ENCODE results near the gene ADAMTSL5. TPM values are rescaled to one million over a fixed set of nuclear protein-coding genes. Genes with fewer than 3 reads are reported as not detected.

Gene ADAMTSL5
- total RNA-seq, 1 experiment from 2014 or later, result 23.9 TPM

GRCh38 chr19:1465191-1466016 lies 47.4 kb downstream of the ADAMTSL5 start:
- Histone ChIP-seq H3K27me3 (replicated peaks; ENCODE audit: control insufficient read depth, insufficient read depth, low read length) (no peaks in the 10 kb centered on the region), H3K4me1 (no peaks in the 10 kb centered on the region), H3K9me3 (no peaks in the 10 kb centered on the region), H3K4me3 (ENCODE audit: low read depth, low read length) (no peak overlapping the region), H3K36me3 (ENCODE audit: control insufficient read depth, insufficient read depth, low read length) (no peaks in the 10 kb centered on the region; the same call in 1 of the 2 replicates)
- POLR2A ChIA-PET, result no interaction called here
- no peak for DNase-seq
- no peak overlapping the region for H3K4me3 Mint-ChIP-seq (ENCODE audit: unreplicated experiment)
- no TSS peak for BruUV-seq (replicated peaks)
- H3K27ac Mint-ChIP-seq (ENCODE audit: unreplicated experiment), result no peak overlapping the region
- CTCF ChIA-PET, result no interaction called here
- no peaks in the 10 kb centered on the region for H3K27me3 Mint-ChIP-seq (ENCODE audit: insufficient read depth, unreplicated experiment)
- H3K9me3 Mint-ChIP-seq (ENCODE audit: unreplicated experiment), result no peaks in the 10 kb centered on the region
- no peak for TF ChIP-seq CTCF (IDR thresholded peaks at IDR 0.05; ENCODE audit: insufficient read depth in 1 of 2, low read depth in 1 of 2, low read length in 1 of 2, severe bottlenecking in 1 of 2, unreplicated experiment in 1 of 2)
- intact Hi-C loops (cut with micrococcal nuclease; ENCODE audit: unreplicated experiment), result no loop called here
- peaks cover 7% of the 10 kb centered on the region for H3K36me3 Mint-ChIP-seq (ENCODE audit: insufficient read depth, unreplicated experiment)
- no peaks in the 10 kb centered on the region for H3K4me1 Mint-ChIP-seq (ENCODE audit: low read depth, unreplicated experiment)

GRCh38 chr19:1461862-1462261 lies 51.0 kb downstream of the ADAMTSL5 start:
- BruUV-seq (replicated peaks), result no TSS peak
- Histone ChIP-seq H3K4me1 (no peaks in the 10 kb centered on the region), H3K9me3 (no peaks in the 10 kb centered on the region), H3K4me3 (ENCODE audit: low read depth, low read length) (no peak overlapping the region), H3K36me3 (ENCODE audit: control insufficient read depth, insufficient read depth, low read length) (no peaks in the 10 kb centered on the region; the same call in 1 of the 2 replicates), H3K27me3 (replicated peaks; ENCODE audit: control insufficient read depth, insufficient read depth, low read length) (no peaks in the 10 kb centered on the region)
- ChIA-PET CTCF (no interaction called here), POLR2A (no interaction called here)
- peaks cover 8% of the 10 kb centered on the region for H3K36me3 Mint-ChIP-seq (ENCODE audit: insufficient read depth, unreplicated experiment)
- TF ChIP-seq CTCF (IDR thresholded peaks at IDR 0.05; ENCODE audit: insufficient read depth in 1 of 2, low read depth in 1 of 2, low read length in 1 of 2, severe bottlenecking in 1 of 2, unreplicated experiment in 1 of 2), result no peak
- H3K4me1 Mint-ChIP-seq (ENCODE audit: low read depth, unreplicated experiment), result no peaks in the 10 kb centered on the region
- intact Hi-C loops (cut with micrococcal nuclease; ENCODE audit: unreplicated experiment), result no loop called here
- no peak for DNase-seq
- no peak overlapping the region for H3K4me3 Mint-ChIP-seq (ENCODE audit: unreplicated experiment)
- no peaks in the 10 kb centered on the region for H3K27me3 Mint-ChIP-seq (ENCODE audit: insufficient read depth, unreplicated experiment)
- H3K27ac Mint-ChIP-seq (ENCODE audit: unreplicated experiment), result no peak overlapping the region
- H3K9me3 Mint-ChIP-seq (ENCODE audit: unreplicated experiment), result no peaks in the 10 kb centered on the region

- Mint-ChIP-seq H3K36me3 (ENCODE audit: insufficient read depth, unreplicated experiment) (peaks cover 17% of the 10 kb centered on the region), H3K4me3 (ENCODE audit: unreplicated experiment) (no peak overlapping the region), H3K4me1 (ENCODE audit: low read depth, unreplicated experiment) (no peaks in the 10 kb centered on the region), H3K27ac (ENCODE audit: unreplicated experiment) (no peak overlapping the region), H3K27me3 (ENCODE audit: insufficient read depth, unreplicated experiment) (no peaks in the 10 kb centered on the region), H3K9me3 (ENCODE audit: unreplicated experiment) (no peaks in the 10 kb centered on the region)
- no peaks in the 10 kb centered on the region for H3K9me3 ChIP-seq
- no peak overlapping the region for H3K4me3 ChIP-seq (ENCODE audit: low read depth, low read length)
- no peak for DNase-seq
- H3K4me1 ChIP-seq, result no peaks in the 10 kb centered on the region
- no TSS peak for BruUV-seq (replicated peaks)
- CTCF ChIA-PET, result no interaction called here
- POLR2A ChIA-PET, result no interaction called here
- no peak for TF ChIP-seq CTCF (IDR thresholded peaks at IDR 0.05; ENCODE audit: insufficient read depth in 1 of 2, low read depth in 1 of 2, low read length in 1 of 2, severe bottlenecking in 1 of 2, unreplicated experiment in 1 of 2)
- H3K27me3 ChIP-seq (replicated peaks; ENCODE audit: control insufficient read depth, insufficient read depth, low read length), result no peaks in the 10 kb centered on the region
- no peaks in the 10 kb centered on the region; the same call in 1 of the 2 replicates for H3K36me3 ChIP-seq (ENCODE audit: control insufficient read depth, insufficient read depth, low read length)
- intact Hi-C loops (cut with micrococcal nuclease; ENCODE audit: unreplicated experiment), result no loop called here
Measured at GRCh38 chr19:1460033-1460995, 52.5 kb downstream of the ADAMTSL5 start.
